A549 treated with AZD2906 at 1 μM for 4 hours (cell line): ENCODE data around the gene CNNM2. TPM values are rescaled to one million over a fixed set of nuclear protein-coding genes. Genes with fewer than 3 reads are reported as not detected.

ENCODE experiments used
- total RNA-seq: library from RNA; stranded (reverse); fragments of 200-300 nt; extraction: Qiagen RNA extraction; gene quantifications from 5 replicates; pipeline ENCODE4 v1.2.3, GENCODE V29; 2022

The CNNM2 gene
- 3.4 to 5.3 TPM (median 4.5 TPM) in 5 replicates for total RNA-seq

DNA sequence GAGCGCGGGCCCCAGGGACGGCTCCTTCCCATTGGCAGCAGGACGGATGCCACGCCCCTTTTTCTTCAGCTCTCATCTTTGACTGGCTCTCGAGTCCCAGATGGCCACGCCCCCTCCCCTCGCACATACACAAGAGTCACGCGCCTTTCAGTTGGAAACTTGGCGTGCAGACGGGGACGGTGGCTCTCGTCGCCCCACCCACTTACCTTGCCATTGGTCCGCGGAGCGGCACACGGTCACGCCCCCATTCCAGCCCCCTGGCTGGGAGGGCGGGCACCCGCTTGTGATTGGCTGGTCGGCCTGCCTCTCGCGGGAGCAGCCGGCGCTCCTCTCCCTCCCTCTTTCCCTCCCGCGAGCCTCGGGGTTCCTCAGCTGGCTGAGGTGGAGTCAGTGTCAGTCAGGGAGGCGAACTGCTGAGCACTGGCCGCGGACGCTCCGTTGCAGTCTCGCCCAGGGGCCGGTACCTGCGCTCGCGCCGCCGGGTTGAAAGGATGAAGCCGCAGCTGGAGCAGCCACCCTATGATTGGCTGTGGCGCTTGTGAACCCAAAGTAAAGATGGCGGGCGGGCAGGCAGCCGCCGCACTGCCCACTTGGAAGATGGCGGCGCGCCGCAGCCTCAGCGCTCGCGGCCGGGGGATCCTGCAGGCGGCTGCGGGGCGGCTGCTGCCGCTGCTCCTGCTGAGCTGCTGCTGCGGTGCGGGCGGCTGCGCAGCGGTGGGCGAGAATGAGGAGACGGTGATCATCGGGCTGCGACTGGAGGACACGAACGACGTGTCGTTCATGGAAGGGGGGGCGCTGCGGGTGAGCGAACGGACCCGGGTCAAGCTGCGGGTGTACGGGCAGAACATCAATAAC lies at the start of gene CNNM2:
Gene CNNM2 (plus strand): TSS at position 333 of the 855 bp plus-strand sequence. CDS start 187 bp downstream, at position 520.

DNA sequence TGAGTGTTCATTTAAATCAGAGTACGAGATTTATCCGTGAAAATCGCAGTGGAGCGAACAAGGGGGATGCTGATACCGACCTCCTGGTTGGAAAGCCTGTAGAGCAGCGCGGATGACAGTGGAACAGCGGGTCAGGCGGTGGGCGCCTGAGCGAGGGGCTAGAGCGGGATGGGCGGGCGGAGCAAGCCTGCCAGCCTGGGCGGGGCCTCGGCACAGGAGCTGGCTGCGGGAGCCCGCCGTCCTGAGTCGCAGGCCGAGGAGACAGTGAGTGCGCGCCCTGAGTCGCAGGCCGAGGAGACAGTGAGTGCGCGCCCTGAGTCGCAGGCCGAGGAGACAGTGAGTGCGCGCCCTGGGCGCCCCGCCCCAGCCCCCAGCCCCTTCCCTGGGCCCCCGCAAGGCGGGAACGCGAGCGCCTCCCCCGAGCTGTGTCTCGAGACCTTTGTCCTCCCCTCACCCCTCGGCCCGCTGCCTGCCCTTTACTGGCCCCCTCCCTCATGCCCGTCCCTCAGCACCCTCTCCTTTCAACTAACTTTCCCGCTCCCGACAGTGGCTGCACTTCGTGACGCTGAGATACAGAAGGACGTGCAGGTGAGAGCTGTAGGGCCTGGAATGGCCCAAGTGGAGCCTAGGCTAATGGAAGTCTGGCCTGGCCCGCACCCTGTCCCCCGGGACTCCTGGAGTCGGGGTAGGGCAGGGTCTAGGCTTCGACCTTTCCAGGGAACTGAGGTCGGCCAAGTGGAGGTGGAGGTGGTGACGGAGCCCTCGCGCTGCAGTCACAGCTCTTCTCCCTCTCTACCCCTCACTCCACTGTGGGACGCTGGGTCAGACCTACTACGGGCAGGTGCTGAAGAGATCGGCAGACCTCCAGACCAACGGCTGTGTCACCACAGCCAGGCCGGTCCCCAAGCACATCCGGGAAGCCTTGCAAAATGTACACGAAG lies 48.6 kb upstream of the CNNM2 start, which contains the start of gene AS3MT:
Gene AS3MT (plus strand): TSS at position 213 of the 941 bp plus-strand sequence. CDS start 123 bp downstream, at position 336.

Other genes with a start within 250 kb of the CNNM2 start
- gene ARL3, start 203.9 kb upstream of the CNNM2 start, total RNA-seq, result 13.4 to 14.8 TPM (median 13.8 TPM) in 5 replicates
- 3.1 to 4.1 TPM (median 3.5 TPM) in 5 replicates for gene SFXN2, start 203.7 kb upstream of the CNNM2 start, total RNA-seq
- gene WBP1L, start 174.3 kb upstream of the CNNM2 start, total RNA-seq, result 23.5 to 26.9 TPM (median 26.7 TPM) in 5 replicates
- not detected in 5 replicates for gene CYP17A1, start 80.9 kb upstream of the CNNM2 start, total RNA-seq
- 21.0 to 27.9 TPM (median 22.6 TPM) in 5 replicates for gene BORCS7, start 64.0 kb upstream of the CNNM2 start, total RNA-seq
- gene AS3MT, start 48.8 kb upstream of the CNNM2 start, total RNA-seq, result 3.2 to 4.0 TPM (median 3.6 TPM) in 5 replicates